ENCODE results near the gene NET1. TPM values are rescaled to one million over a fixed set of nuclear protein-coding genes. Genes with fewer than 3 reads are reported as not detected.

NET1 gene
- total and polyA plus RNA-seq, 11 donors = 5.6 to 29.5 (median 14.7) TPM

- Histone ChIP-seq H3K9me3 (no peaks in the 10 kb centered on the region), H3K27me3 (no peaks in the 10 kb centered on the region), H3K4me1 (peaks cover 0 to 10% (median 0%) of the 10 kb centered on the region in 12 donors), H3K4me3 (no peak overlapping the region), H3K27ac (no peak overlapping the region), H3K36me3 (peaks cover 0 to 41% (median 34%) of the 10 kb centered on the region in 9 donors)
- WGBS, 4 donors = 89 to 92% (median 90%) methylated on average over 14 of the region's 14 CpGs
- intact Hi-C loops (cut with DNase I) = no loop called here
- DNase-seq (no peak), ATAC-seq (no peak)
- TF ChIP-seq POLR2A (IDR thresholded peaks at IDR 0.05) = no peak
- TF ChIP-seq CTCF (IDR thresholded peaks at IDR 0.05) = no peak
Observed at GRCh38 chr10:5460468-5461202, 48.3 kb downstream of the NET1 start.

- Histone ChIP-seq H3K27me3 (no peaks in the 10 kb centered on the region), H3K9me3 (no peaks in the 10 kb centered on the region), H3K36me3 (peaks cover 0 to 36% (median 28%) of the 10 kb centered on the region in 9 donors), H3K4me1 (peaks cover 0 to 10% (median 0%) of the 10 kb centered on the region in 12 donors), H3K27ac (no peak overlapping the region), H3K4me3 (no peak overlapping the region)
- TF ChIP-seq POLR2A (IDR thresholded peaks at IDR 0.05) (no peak), CTCF (IDR thresholded peaks at IDR 0.05) (no peak)
- DNase-seq = no peak
- no peak for ATAC-seq
- 79 to 96% (median 87%) methylated on average over 4 of the region's 4 CpGs for WGBS, 4 donors
- intact Hi-C loops (cut with DNase I) = no loop called here
Observed at GRCh38 chr10:5461203-5461588, 48.8 kb downstream of the NET1 start.

GRCh38 chr10:5461914-5462840, 49.8 kb downstream of the NET1 start:
- H3K36me3 ChIP-seq = peaks cover 0 to 26% (median 19%) of the 10 kb centered on the region in 9 donors
- intact Hi-C loops (cut with DNase I) = no loop called here
- H3K27ac ChIP-seq = no peak overlapping the region
- no peaks in the 10 kb centered on the region for H3K9me3 ChIP-seq
- ATAC-seq (no peak), DNase-seq (no peak)
- H3K27me3 ChIP-seq = no peaks in the 10 kb centered on the region
- TF ChIP-seq CTCF (IDR thresholded peaks at IDR 0.05) = no peak
- TF ChIP-seq POLR2A (IDR thresholded peaks at IDR 0.05) = no peak
- H3K4me3 ChIP-seq = no peak overlapping the region
- WGBS, 4 donors = 56 to 61% (median 58%) methylated on average over 17 of the region's 17 CpGs
- H3K4me1 ChIP-seq = peaks cover 0 to 10% (median 0%) of the 10 kb centered on the region in 12 donors

- H3K27me3 ChIP-seq = no peaks in the 10 kb centered on the region
- WGBS, 4 donors = 73 to 93% (median 85%) methylated on average over 6 to 7 of the region's 7 CpGs
- no peak for ATAC-seq
- intact Hi-C loops (cut with DNase I) = no loop called here
- DNase-seq = no peak
- TF ChIP-seq CTCF (IDR thresholded peaks at IDR 0.05) = no peak
- TF ChIP-seq POLR2A (IDR thresholded peaks at IDR 0.05) = no peak
- peaks cover 0 to 3% (median 0%) of the 10 kb centered on the region in 12 donors for H3K9me3 ChIP-seq
- H3K27ac ChIP-seq = no peak overlapping the region
- no peak overlapping the region for H3K4me3 ChIP-seq
- H3K4me1 ChIP-seq = peaks cover 0 to 10% (median 0%) of the 10 kb centered on the region in 12 donors
- peaks cover 0 to 19% (median 12%) of the 10 kb centered on the region in 9 donors for H3K36me3 ChIP-seq
Observed at GRCh38 chr10:5462841-5463293, 50.5 kb downstream of the NET1 start.

All from heart left ventricle (tissue), 16 donors.